ENCODE results near the gene MUC3A. TPM values are rescaled to one million over a fixed set of nuclear protein-coding genes. Genes with fewer than 3 reads are reported as not detected.
"Not testable (repeated sequence)": the region's sequence is repeated elsewhere in the genome, so short reads cannot be mapped to it uniquely, and the experiment has no call there.

MUC3A gene
- total RNA-seq, 1 donor, result not detected

- no peak overlapping the region for H3K4me3 ChIP-seq (ENCODE audit: low read depth, low read length)
- DNase-seq (ENCODE audit: low read depth), result no peak
- TF ChIP-seq CTCF (IDR thresholded peaks at IDR 0.05; ENCODE audit: insufficient read depth, low read depth, low read length), result no peak
Observed at GRCh38 chr7:100991631-100992030, 42.3 kb downstream of the MUC3A start.

- not testable (repeated sequence) for DNase-seq (ENCODE audit: low read depth); H3K4me3 ChIP-seq (ENCODE audit: low read depth, low read length)
Observed at GRCh38 chr7:100992280-100992679, 42.9 kb downstream of the MUC3A start.

- H3K4me3 ChIP-seq (ENCODE audit: low read depth, low read length); DNase-seq (ENCODE audit: low read depth): not testable (repeated sequence)
Observed at GRCh38 chr7:100994671-100995070, 45.3 kb downstream of the MUC3A start.

GRCh38 chr7:100998530-100998929 lies 49.2 kb downstream of the MUC3A start:
- not testable (repeated sequence) for H3K4me3 ChIP-seq (ENCODE audit: low read depth, low read length); DNase-seq (ENCODE audit: low read depth)

GRCh38 chr7:100999334-100999733 lies 50.0 kb downstream of the MUC3A start:
- H3K4me3 ChIP-seq (ENCODE audit: low read depth, low read length); DNase-seq (ENCODE audit: low read depth): not testable (repeated sequence)

- not testable (repeated sequence) for DNase-seq (ENCODE audit: low read depth); H3K4me3 ChIP-seq (ENCODE audit: low read depth, low read length)
Observed at GRCh38 chr7:101000025-101000424, 50.7 kb downstream of the MUC3A start.

GRCh38 chr7:101002333-101002732 lies 53.0 kb downstream of the MUC3A start:
- not testable (repeated sequence) for H3K4me3 ChIP-seq (ENCODE audit: low read depth, low read length); DNase-seq (ENCODE audit: low read depth)

GRCh38 chr7:101007361-101007760 lies 58.0 kb downstream of the MUC3A start:
- H3K4me3 ChIP-seq (ENCODE audit: low read depth, low read length); DNase-seq (ENCODE audit: low read depth): not testable (repeated sequence)

GRCh38 chr7:101009629-101010028 lies 60.3 kb downstream of the MUC3A start:
- no peak for DNase-seq (ENCODE audit: low read depth)
- H3K4me3 ChIP-seq (ENCODE audit: low read depth, low read length), result no peak overlapping the region

GRCh38 chr7:101012931-101013330 lies 63.6 kb downstream of the MUC3A start:
- no peak for DNase-seq (ENCODE audit: low read depth)
- TF ChIP-seq CTCF (IDR thresholded peaks at IDR 0.05; ENCODE audit: insufficient read depth, low read depth, low read length), result no peak
- H3K4me3 ChIP-seq (ENCODE audit: low read depth, low read length), result no peak overlapping the region

More at GRCh38 chr7:101009629-101010028, 60.3 kb downstream of the MUC3A start:
- no peak for TF ChIP-seq CTCF (IDR thresholded peaks at IDR 0.05; ENCODE audit: insufficient read depth, low read depth, low read length)

- no peak for TF ChIP-seq CTCF (IDR thresholded peaks at IDR 0.05; ENCODE audit: insufficient read depth, low read depth, low read length)
- no peak overlapping the region for H3K4me3 ChIP-seq (ENCODE audit: low read depth, low read length)
- DNase-seq (ENCODE audit: low read depth), result no peak
Observed at GRCh38 chr7:101015626-101016025, 66.3 kb downstream of the MUC3A start.
